Neutrophil (primary cell): Measurements from ENCODE around the gene CLASP2.
"Not testable (repeated sequence)": the region's sequence is repeated elsewhere in the genome, so short reads cannot be mapped to it uniquely, and the experiment has no call there.

Source experiments
- H3K27ac ChIP-seq: fragments of 200-600 bp; sonication (generic); 2 replicates; pipeline ENCODE4 v1.5.1; 2016; ENCODE audit warnings: mild to moderate bottlenecking, moderate library complexity
- H3K27me3 ChIP-seq: fragments of 200-600 bp; sonication (generic); 2 replicates; pipeline ENCODE4 v1.6.0; 2016; ENCODE audit warnings: mild to moderate bottlenecking
- H3K36me3 ChIP-seq: fragments of 200-600 bp; sonication (generic); 2 replicates; pipeline ENCODE4 v1.5.1; 2017
- H3K4me1 ChIP-seq, 2 experiments: fragments of 200-600 bp in 1 of 2; sonication (generic) in 1 of 2; 1 replicate in 1 of 2; 2 replicates in 1 of 2; pipeline versions ENCODE4 v1.5.1 to v1.6.1; 2013 to 2016; ENCODE audit warnings: low read depth in 1 of 2, low read length in 1 of 2, mild to moderate bottlenecking in 1 of 2, moderate library complexity in 1 of 2; ENCODE audit not compliant: control insufficient read depth in 1 of 2, insufficient read depth in 1 of 2
- H3K4me3 ChIP-seq, 2 experiments: fragments of 200-600 bp in 1 of 2; sonication (generic) in 1 of 2; 1 replicate in 1 of 2; 2 replicates in 1 of 2; pipeline ENCODE4 v1.5.1; 2013 to 2016; ENCODE audit warnings: low read depth in 1 of 2, low read length in 1 of 2, mild to moderate bottlenecking in 1 of 2, moderate library complexity in 1 of 2
- H3K9me3 ChIP-seq: fragments of 200-600 bp; sonication (generic); 2 replicates; pipeline ENCODE4 v1.5.1; 2016
- CTCF ChIP-seq: fragments of 200-600 bp; sonication (generic); IDR thresholded peaks from 2 replicates; pipeline ENCODE4 v1.5.1; 2016; ENCODE audit warnings: antibody characterized with exemption

Gene CLASP2

GRCh38 chr3:33717866-33718594, at the start of gene CLASP2:
Gene CLASP2, minus strand, starts transcription at chr3:33718254. Its CDS starts 252 bp downstream, at chr3:33718002.
- Histone ChIP-seq H3K9me3 (no peaks in the 10 kb centered on the region), H3K4me1 (peaks cover 15 to 19% of the 10 kb centered on the region in 2 experiments), H3K36me3 (no peaks in the 10 kb centered on the region), H3K4me3 (peak within 1 kb of the TSS; percentile 67 to 84), H3K27ac (peak within 1 kb of the TSS; percentile 90), H3K27me3 (no peaks in the 10 kb centered on the region)
- TF ChIP-seq CTCF, result peak; percentile 29

- Histone ChIP-seq H3K27ac (no peak overlapping the region), H3K27me3 (no peaks in the 10 kb centered on the region), H3K9me3 (no peaks in the 10 kb centered on the region), H3K36me3 (no peaks in the 10 kb centered on the region), H3K4me1 (no peaks in the 10 kb centered on the region), H3K4me3 (no peak overlapping the region)
- no peak for TF ChIP-seq CTCF
These were observed 40.8 kb upstream of the CLASP2 start for GRCh38 chr3:33758864-33759263.

- Histone ChIP-seq H3K27ac (no peak overlapping the region), H3K4me3 (no peak overlapping the region), H3K4me1 (no peaks in the 10 kb centered on the region), H3K9me3 (no peaks in the 10 kb centered on the region), H3K27me3 (no peaks in the 10 kb centered on the region), H3K36me3 (no peaks in the 10 kb centered on the region)
- TF ChIP-seq CTCF, result no peak
These were observed 40.2 kb upstream of the CLASP2 start for GRCh38 chr3:33758281-33758680.

GRCh38 chr3:33754391-33754790, 36.3 kb upstream of the CLASP2 start:
- H3K27ac ChIP-seq, H3K4me3 ChIP-seq: not testable (repeated sequence)

GRCh38 chr3:33751336-33751735, 33.3 kb upstream of the CLASP2 start:
- Histone ChIP-seq H3K9me3 (no peaks in the 10 kb centered on the region), H3K36me3 (no peaks in the 10 kb centered on the region), H3K27me3 (no peaks in the 10 kb centered on the region), H3K27ac (no peak overlapping the region), H3K4me1 (peaks cover 0 to 4% of the 10 kb centered on the region in 2 experiments), H3K4me3 (no peak overlapping the region)
- no peak for TF ChIP-seq CTCF

More at GRCh38 chr3:33754391-33754790, 36.3 kb upstream of the CLASP2 start:
- not testable (repeated sequence) for H3K9me3 ChIP-seq, H3K4me1 ChIP-seq, H3K36me3 ChIP-seq, H3K27me3 ChIP-seq

- Histone ChIP-seq H3K4me1 (peaks cover 0 to 4% of the 10 kb centered on the region in 2 experiments), H3K27me3 (no peaks in the 10 kb centered on the region), H3K27ac (no peak overlapping the region), H3K9me3 (no peaks in the 10 kb centered on the region), H3K4me3 (no peak overlapping the region), H3K36me3 (no peaks in the 10 kb centered on the region)
- no peak for TF ChIP-seq CTCF
These were observed 32.1 kb upstream of the CLASP2 start for GRCh38 chr3:33750211-33750548.
